Brain microvascular endothelial cell (primary cell): ENCODE data around the gene PCP4.

Experiments used
- DNase-seq: peaks from one replicate; pipeline ENCODE4 v3.0.0-alpha.2; 2020
- H3K27ac ChIP-seq: fragments of 250-450 bp; sonication (Bioruptor Pico); 2 replicates; pipeline ENCODE4 v1.5.1; 2020; ENCODE audit warnings: mild to moderate bottlenecking, moderate library complexity
- H3K27me3 ChIP-seq: fragments of 250-450 bp; sonication (Bioruptor Pico); replicated peaks from 2 replicates; pipeline ENCODE4 v1.5.1; 2020; ENCODE audit warnings: mild to moderate bottlenecking
- H3K36me3 ChIP-seq: fragments of 250-450 bp; sonication (Bioruptor Pico); replicated peaks from 2 replicates; pipeline ENCODE4 v1.5.1; 2020; ENCODE audit warnings: mild to moderate bottlenecking
- H3K4me3 ChIP-seq: 2 replicates; pipeline ENCODE4 v1.5.1; 2011; ENCODE audit warnings: low read depth, mild to moderate bottlenecking, control low read depth, low read length, moderate library complexity
- in situ Hi-C: cut with HindIII; loops from 2 replicates; pipeline ENCODE4 v1.10.0; 2017; ENCODE audit warnings: low sequenced_read_pairs, low pct_ligation_motif_present
- TF ChIP-seq, protein P1 (sequence below): IDR thresholded peaks from 2 replicates; pipeline ENCODE4 v1.5.1; 2011; ENCODE audit warnings: low read depth, mild to moderate bottlenecking, moderate library complexity, low read length, control low read depth, inconsistent platforms; ENCODE audit errors: missing control alignments

PCP4 gene

DNA sequence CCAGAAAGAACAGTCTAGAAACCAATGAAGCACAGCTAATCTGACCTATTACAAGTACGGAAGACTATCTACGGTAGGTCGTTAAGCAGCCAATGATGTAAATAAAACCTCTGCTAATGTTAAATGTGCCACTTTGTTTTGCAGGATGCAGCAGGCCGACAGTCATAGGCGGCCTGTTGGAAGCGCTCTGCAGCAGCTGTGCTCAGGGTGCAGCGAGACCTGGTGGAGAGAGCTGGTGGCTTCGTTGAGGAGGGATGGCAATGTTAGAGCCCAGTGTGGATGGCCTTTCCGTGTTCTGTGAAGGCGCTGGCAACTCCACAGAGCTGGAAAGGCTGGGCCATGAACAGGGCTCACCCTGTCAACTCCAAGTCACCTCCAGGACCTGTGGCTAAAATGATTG is 87.3 kb downstream of the PCP4 start:
- in situ Hi-C loops: no loop called here

DNA sequence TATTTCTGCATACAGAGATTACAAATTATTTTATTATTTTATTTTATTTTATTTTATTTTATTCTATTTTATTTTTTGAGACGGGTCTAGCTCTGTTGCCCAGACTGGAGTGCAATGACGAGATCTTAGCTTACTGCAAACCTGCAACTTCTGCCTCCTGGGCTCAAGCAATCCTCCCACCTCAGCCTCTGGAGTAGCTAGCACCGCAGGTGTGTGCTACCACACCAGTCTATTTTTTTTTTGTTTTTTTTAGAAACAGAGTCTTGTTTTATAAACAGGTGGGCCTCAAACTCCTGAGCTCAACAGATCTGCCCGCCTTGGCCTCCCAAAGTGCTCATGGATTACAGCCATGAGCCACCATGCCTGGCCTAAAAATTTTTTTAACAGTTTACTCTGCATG is 88.1 kb downstream of the PCP4 start:
- H3K36me3 ChIP-seq: no peaks in the 10 kb centered on the region
- no peak overlapping the region for H3K27ac ChIP-seq
- H3K4me3 ChIP-seq: no peak overlapping the region
- H3K27me3 ChIP-seq: no peaks in the 10 kb centered on the region
- DNase-seq: no peak
- TF ChIP-seq, protein P1, sequence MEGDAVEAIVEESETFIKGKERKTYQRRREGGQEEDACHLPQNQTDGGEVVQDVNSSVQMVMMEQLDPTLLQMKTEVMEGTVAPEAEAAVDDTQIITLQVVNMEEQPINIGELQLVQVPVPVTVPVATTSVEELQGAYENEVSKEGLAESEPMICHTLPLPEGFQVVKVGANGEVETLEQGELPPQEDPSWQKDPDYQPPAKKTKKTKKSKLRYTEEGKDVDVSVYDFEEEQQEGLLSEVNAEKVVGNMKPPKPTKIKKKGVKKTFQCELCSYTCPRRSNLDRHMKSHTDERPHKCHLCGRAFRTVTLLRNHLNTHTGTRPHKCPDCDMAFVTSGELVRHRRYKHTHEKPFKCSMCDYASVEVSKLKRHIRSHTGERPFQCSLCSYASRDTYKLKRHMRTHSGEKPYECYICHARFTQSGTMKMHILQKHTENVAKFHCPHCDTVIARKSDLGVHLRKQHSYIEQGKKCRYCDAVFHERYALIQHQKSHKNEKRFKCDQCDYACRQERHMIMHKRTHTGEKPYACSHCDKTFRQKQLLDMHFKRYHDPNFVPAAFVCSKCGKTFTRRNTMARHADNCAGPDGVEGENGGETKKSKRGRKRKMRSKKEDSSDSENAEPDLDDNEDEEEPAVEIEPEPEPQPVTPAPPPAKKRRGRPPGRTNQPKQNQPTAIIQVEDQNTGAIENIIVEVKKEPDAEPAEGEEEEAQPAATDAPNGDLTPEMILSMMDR: no peak
- in situ Hi-C loops: no loop called here

More for the DNA sequence above, 87.3 kb downstream of the PCP4 start:
- Histone ChIP-seq H3K27me3 (no peaks in the 10 kb centered on the region), H3K4me3 (no peak overlapping the region), H3K27ac (no peak overlapping the region), H3K36me3 (no peaks in the 10 kb centered on the region)
- TF ChIP-seq, protein P1: no peak
- no peak for DNase-seq

DNA sequence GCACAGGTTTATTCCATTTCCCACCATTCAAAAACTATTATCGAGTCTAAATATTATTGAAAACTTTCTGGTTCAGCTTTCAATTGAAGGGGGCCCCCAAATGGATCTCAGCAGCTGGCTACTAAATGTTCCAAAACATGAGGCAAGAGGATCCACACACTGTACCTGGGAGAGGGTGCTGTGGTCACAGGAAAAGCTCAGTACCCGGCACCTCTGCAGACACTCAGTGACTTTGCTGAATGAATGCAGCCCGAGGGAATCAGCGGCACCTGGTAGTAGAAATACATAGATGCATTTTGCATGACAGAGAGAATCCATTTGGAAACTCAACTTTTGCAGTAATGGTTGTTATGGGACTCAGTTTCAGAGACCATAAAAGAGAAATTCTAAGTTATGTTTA is 89.3 kb downstream of the PCP4 start:
- in situ Hi-C loops: no loop called here
- Histone ChIP-seq H3K4me3 (no peak overlapping the region), H3K27me3 (no peaks in the 10 kb centered on the region), H3K36me3 (no peaks in the 10 kb centered on the region), H3K27ac (no peak overlapping the region)
- TF ChIP-seq, protein P1: no peak
- no peak for DNase-seq

DNA sequence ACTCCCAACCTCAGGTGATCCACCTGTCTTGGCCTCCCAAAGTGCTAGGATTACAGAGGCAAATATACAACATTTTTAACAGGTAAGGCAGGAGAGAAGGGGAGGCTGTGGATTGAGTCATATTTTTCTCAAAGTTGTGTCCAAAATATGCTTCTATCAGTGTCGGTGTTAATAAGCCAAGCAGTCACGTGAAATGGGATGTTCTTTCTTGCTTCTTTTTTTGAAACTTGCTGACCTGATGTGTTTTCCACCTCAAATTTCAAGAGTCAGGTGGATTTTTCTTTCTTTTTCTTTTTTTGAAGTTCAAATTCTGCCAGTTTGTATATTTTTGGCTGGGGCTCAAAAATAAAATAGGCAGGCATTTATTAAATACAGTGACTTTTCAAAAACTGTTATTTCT is 91.5 kb downstream of the PCP4 start:
- no peaks in the 10 kb centered on the region for H3K27me3 ChIP-seq
- TF ChIP-seq, protein P1: no peak
- H3K27ac ChIP-seq: no peak overlapping the region
- no peak overlapping the region for H3K4me3 ChIP-seq
- no peak for DNase-seq
- in situ Hi-C loops: no loop called here
- H3K36me3 ChIP-seq: no peaks in the 10 kb centered on the region

DNA sequence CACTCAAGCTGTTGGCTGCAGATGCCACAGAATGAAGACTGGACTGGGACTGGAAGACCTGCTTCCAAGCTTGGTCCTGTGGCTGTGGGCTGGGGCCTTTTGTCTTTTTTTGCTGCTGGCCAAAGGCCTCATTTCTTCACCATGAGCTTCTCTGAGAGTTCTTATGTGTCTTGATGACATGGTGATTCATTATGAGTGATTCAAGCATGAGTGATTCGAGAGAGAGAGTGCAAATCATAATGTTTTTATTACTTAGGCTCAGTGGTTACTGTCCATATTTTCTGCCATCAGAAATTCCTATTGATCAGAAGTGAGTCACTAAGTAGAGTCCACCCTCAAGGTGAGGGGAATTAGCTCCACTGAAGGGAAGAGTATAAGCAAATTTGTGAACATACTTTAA is 94.0 kb downstream of the PCP4 start:
- Histone ChIP-seq H3K27me3 (no peaks in the 10 kb centered on the region), H3K36me3 (no peaks in the 10 kb centered on the region), H3K4me3 (no peak overlapping the region), H3K27ac (no peak overlapping the region)
- TF ChIP-seq, protein P1: no peak
- in situ Hi-C loops: no loop called here
- DNase-seq: no peak

DNA sequence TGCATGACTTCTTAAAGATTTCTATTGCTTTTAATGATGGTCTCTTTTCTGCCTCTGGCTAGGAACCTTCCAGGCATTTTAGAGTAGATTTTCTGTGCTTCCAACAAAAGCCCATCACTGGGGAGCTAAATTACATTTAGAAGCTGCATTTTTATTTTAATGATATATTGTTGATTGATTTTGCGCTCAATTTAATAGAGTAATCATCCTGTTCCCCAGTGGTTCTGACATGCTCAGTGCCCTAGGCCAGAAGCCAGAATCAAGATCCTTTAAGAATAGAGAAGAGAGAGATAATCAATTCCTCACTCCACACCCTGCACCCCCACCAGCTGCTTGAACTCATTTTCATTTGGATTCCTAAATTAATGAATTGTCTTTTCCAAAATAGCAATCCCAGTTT is 97.8 kb downstream of the PCP4 start:
- no peak overlapping the region for H3K4me3 ChIP-seq
- H3K27me3 ChIP-seq: no peaks in the 10 kb centered on the region
- in situ Hi-C loops: no loop called here
- TF ChIP-seq, protein P1: no peak
- no peak for DNase-seq
- no peak overlapping the region for H3K27ac ChIP-seq
- no peaks in the 10 kb centered on the region for H3K36me3 ChIP-seq
